ENCODE results near the gene ERC1.

The ERC1 gene

DNA sequence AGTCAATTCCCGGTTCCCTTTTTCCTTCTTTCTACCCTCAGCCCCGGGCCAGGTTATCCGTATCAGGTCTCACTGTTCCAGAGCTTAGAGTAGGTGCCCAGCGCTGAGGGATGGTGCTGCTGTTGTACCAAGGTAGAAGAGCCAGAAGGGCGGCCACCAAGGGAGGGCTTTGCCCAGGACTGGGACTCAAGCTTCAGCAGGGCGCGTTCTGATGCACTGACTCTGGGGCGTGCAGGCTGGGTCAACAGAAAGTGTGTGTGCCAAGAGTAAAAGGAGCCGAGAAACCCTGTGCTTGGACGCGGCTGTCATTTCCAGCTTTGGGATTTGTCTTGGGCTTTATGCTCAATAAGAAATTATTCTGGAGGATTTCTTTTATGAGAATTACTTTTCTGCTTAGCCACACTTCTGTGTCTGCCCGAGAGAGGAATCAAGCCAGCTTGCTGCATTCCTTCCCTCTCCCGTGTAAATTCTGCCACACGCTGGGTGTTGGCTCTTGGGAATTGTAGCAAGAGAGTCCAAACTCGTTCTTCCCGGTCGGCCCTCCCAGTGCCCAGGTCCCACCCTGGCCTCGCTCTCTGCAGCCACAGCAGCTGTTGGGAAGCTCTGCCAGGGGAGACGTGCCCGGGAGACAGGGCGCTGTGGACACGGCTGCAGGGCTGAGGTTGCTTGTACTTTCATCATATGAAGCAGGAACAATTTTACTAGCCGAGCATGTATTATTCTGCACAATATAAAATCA, 505.3 kb downstream of the ERC1 start:
- Mint-ChIP-seq H3K4me3 (no peak overlapping the region), H3K9me3 (no peaks in the 10 kb centered on the region), H3K27ac (no peak overlapping the region), H3K36me3 (ENCODE audit: low read depth) (peaks cover 4% of the 10 kb centered on the region), H3K4me1 (ENCODE audit: low read depth) (peaks cover 2% of the 10 kb centered on the region), H3K27me3 (ENCODE audit: low read depth) (no peaks in the 10 kb centered on the region)

DNA sequence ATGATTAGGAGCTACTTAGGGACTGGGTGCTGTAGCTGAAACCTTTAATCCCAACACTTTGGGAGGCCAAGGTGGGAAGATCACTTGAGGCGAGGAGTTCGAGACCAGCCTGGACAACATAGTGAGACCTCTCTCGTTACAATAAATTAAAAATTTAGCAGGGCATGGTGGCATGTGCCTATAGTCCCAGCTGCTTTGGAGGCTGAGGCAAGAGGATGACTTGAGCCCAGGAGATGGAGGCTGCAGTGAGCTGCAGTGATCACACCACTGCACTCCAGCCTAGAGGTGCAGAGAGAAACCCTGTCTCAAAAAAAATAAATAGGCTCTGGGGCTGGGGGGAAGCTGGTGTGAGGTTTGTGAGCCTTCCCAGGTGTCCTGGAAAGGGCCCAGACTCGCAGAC, 506.1 kb downstream of the ERC1 start:
- H3K36me3 Mint-ChIP-seq (ENCODE audit: low read depth) = peaks cover 4% of the 10 kb centered on the region

DNA sequence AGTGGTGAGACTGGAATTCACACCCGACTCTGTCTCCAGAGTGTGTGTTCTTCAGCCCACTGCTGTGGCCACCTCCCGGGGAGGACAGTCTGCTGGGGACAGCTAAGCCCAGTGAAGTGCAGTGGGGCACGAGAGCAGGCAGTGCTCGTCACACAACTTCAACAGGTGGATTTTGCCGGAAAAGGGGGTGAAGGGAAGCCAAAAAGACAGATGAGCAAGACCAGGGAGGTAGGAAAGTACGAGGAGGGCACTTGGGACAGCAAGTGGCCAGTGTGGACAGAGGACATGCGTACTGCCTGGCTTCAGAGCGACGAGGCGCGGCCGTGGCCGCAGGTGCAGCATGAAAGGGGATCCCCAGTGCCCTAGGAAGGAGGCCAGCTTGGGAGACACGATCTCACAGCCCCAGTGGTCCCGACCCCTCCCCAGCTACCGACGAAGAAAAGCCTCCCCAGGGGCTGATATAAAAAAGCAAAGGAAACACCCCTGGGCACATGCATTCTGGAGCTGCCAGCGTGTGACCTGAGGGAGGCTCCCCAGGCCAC, 507.2 kb downstream of the ERC1 start:
- H3K4me3 Mint-ChIP-seq = no peak overlapping the region
- no peak overlapping the region for H3K27ac Mint-ChIP-seq
- H3K9me3 Mint-ChIP-seq = no peaks in the 10 kb centered on the region
- peaks cover 5% of the 10 kb centered on the region for H3K27me3 Mint-ChIP-seq (ENCODE audit: low read depth)
- H3K36me3 Mint-ChIP-seq (ENCODE audit: low read depth) = peaks cover 4% of the 10 kb centered on the region
- peaks cover 2% of the 10 kb centered on the region for H3K4me1 Mint-ChIP-seq (ENCODE audit: low read depth)

More for the DNA sequence above, 506.1 kb downstream of the ERC1 start:
- Mint-ChIP-seq H3K4me1 (ENCODE audit: low read depth) (peaks cover 2% of the 10 kb centered on the region), H3K27ac (no peak overlapping the region), H3K27me3 (ENCODE audit: low read depth) (no peaks in the 10 kb centered on the region), H3K4me3 (no peak overlapping the region), H3K9me3 (no peaks in the 10 kb centered on the region)

DNA sequence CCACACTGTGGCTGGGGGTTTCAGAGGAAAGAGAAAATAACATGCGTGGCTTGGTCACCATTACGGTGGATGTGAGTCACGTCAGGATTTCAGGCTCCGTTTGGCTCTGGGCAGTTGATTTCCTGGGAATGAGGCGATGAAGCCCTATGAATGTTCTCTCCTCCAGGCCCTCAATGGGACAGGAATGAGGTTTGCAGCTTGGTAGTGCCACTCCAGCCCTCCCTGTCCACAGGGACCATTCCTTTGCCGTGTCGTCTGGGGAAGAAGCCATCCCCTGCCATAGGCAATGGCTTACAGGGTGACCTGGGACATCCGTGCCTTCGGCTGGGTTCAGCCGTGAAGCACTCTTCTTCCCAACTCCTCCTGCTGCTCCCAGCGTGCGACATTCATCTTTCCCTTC, 508.3 kb downstream of the ERC1 start:
- Mint-ChIP-seq H3K4me3 (no peak overlapping the region), H3K36me3 (ENCODE audit: low read depth) (no peaks in the 10 kb centered on the region), H3K9me3 (no peaks in the 10 kb centered on the region), H3K4me1 (ENCODE audit: low read depth) (peaks cover 4% of the 10 kb centered on the region), H3K27me3 (ENCODE audit: low read depth) (peaks cover 9% of the 10 kb centered on the region), H3K27ac (no peak overlapping the region)

DNA sequence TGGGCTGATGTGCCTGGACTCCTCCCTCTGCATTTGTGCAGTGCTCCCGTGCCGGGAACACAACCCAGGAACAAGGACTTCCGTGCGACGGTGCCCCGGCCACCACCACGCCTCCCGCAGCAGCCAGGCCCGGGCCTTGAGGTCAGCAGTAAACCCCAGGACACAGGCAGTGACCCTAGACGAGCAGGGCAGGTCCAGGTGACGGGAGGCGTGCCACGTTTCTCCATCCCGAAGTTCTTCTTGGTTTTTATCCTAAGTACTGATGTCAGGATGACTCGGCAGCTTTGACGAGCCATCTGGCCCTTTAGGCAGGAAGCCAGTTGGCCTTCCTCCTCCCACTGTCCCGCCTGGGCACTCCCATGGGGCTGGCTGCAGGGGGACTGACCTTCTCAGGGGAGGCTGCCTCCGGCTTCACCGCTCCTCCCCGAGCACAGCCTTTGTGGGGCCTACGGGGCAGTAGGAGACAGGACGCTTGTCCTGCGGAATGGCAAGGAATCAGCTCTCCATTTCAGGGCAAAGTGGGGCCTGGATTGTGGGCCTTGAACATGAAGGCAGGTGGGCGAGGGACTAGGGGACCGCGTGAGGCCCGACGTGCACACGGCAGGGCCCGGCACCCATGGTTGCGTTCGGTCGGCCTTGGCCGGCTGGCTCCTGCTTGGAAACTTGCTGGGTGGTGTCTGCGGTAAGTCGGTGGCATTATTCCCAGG, 509.2 kb downstream of the ERC1 start:
- Mint-ChIP-seq H3K4me3 (no peak overlapping the region), H3K9me3 (no peaks in the 10 kb centered on the region), H3K27me3 (ENCODE audit: low read depth) (peaks cover 16% of the 10 kb centered on the region), H3K36me3 (ENCODE audit: low read depth) (no peaks in the 10 kb centered on the region), H3K27ac (no peak overlapping the region), H3K4me1 (ENCODE audit: low read depth) (peaks cover 10% of the 10 kb centered on the region)

DNA sequence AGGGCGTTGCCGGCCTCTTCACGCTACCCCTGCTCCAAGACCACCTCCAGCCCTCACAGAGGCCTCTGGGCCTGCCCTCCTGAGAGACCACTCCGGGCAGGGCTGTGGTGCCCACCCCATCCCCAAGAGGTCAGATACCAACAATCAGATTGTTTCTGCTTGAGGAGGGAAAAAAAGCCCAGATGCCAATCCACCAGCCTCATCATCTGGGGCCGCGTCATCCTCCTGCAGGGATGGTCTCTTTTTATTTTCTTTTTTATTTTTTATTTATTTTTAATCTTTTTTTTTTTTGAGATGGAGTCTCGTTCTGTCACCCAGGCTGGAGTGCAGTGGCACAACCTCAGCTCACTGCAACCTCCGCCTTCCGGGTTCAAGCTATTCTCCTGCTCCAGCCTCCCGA, 510.0 kb downstream of the ERC1 start:
- Mint-ChIP-seq H3K4me3 (no peak overlapping the region), H3K36me3 (ENCODE audit: low read depth) (no peaks in the 10 kb centered on the region), H3K27ac (no peak overlapping the region), H3K9me3 (no peaks in the 10 kb centered on the region), H3K4me1 (ENCODE audit: low read depth) (peaks cover 10% of the 10 kb centered on the region), H3K27me3 (ENCODE audit: low read depth) (peaks cover 22% of the 10 kb centered on the region)

DNA sequence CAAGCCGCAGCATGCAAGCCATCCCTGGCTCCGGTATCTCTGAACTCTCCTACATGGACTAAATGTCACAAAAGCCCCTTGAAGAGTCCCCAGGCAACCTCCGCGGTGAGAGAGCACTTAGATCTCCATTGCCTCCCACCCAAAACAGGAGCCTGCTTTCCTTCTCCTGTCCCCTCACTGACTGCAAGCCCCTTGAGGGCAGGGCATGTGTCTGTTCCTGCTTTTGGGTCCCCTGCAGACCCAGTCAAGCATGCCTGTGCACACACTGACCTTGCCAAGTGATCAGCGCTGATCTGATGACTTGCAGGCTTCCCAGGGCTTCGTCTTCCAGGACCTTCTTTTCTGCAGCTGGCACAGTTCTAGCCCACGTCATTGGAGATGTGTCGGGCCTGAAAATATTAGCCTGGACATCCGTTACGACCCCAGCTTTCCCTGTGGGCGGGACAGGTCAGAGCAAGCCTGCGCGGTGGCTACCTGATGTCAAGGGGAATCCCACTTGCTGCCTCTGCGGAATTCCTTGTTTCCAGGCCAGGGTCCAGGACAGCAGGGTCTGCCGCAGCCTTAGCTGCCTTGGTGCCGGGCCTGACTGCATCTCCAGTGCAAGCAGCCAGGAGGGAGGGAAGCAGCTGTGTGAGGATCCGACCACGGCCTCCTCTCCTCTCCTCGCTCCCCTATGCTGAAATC, 510.8 kb downstream of the ERC1 start:
- Mint-ChIP-seq H3K4me1 (ENCODE audit: low read depth) (peaks cover 10% of the 10 kb centered on the region), H3K36me3 (ENCODE audit: low read depth) (no peaks in the 10 kb centered on the region), H3K4me3 (no peak overlapping the region), H3K27me3 (ENCODE audit: low read depth) (peaks cover 28% of the 10 kb centered on the region), H3K27ac (no peak overlapping the region), H3K9me3 (no peaks in the 10 kb centered on the region)

DNA sequence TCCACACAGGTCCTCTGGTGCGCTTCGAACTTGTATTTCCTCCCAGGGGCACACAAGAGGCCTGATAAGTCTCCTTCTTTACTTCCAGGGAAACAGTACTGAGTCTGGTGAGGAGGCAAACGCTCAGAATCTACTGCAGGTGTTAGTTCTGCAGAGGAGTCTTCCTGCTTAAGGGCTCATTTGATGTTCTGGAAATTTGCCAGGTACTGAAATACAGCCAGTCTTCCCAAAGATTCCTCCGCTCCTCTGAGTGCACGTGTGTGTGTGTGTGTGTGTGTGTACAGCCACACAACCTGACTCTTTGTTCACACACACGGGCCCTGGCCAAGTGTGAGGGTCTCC, 511.3 kb downstream of the ERC1 start:
- H3K36me3 Mint-ChIP-seq (ENCODE audit: low read depth) = no peaks in the 10 kb centered on the region
- peaks cover 10% of the 10 kb centered on the region for H3K4me1 Mint-ChIP-seq (ENCODE audit: low read depth)
- peaks cover 28% of the 10 kb centered on the region for H3K27me3 Mint-ChIP-seq (ENCODE audit: low read depth)
- H3K4me3 Mint-ChIP-seq = no peak overlapping the region
- no peaks in the 10 kb centered on the region for H3K9me3 Mint-ChIP-seq
- no peak overlapping the region for H3K27ac Mint-ChIP-seq

DNA sequence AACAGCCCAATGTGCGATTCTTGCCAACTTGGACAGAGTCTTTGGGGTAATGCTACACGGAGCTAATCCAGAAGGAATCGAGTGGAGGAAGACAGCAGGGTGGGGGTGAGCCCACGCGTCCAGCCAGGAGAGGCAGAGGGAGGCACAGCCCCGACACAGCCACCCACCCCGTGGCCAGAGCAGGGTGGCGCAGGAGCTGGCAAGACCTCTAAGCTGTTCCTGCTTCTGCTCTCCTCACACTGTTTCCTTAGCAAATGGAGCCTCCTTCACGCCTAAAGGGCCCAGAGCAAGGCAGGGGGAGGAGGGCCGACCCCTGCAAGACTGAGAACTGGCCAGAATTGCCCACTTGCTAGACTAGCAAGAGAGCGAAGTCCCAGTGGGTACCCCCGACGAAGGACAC, 511.8 kb downstream of the ERC1 start:
- no peak overlapping the region for H3K4me3 Mint-ChIP-seq

DNA sequence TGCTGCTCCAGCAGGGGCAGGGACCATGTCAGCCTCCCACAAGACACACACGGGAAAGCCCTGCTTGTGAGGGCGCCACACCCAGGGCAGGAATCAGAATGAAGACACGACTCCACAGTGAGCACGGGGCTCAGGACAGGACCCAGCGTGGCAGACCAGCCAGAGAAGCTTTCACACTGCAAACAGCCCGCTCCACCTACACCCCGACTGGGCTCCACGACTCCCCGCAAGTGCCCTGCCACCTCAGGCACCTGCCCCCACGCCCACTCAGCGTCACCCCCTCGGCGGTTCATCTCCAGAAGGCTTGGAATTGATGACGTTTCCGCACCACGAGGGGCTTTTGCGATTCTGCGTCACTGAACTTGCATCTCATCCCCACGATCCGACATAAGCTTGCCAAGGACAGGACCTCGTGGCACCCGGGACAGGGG, 512.3 kb downstream of the ERC1 start:
- no peak overlapping the region for H3K27ac Mint-ChIP-seq
- peaks cover 28% of the 10 kb centered on the region for H3K27me3 Mint-ChIP-seq (ENCODE audit: low read depth)
- no peaks in the 10 kb centered on the region for H3K36me3 Mint-ChIP-seq (ENCODE audit: low read depth)
- H3K4me1 Mint-ChIP-seq (ENCODE audit: low read depth) = peaks cover 10% of the 10 kb centered on the region
- no peaks in the 10 kb centered on the region for H3K9me3 Mint-ChIP-seq
- H3K4me3 Mint-ChIP-seq = no peak overlapping the region

More for the DNA sequence above, 511.8 kb downstream of the ERC1 start:
- H3K27ac Mint-ChIP-seq = no peak overlapping the region
- H3K27me3 Mint-ChIP-seq (ENCODE audit: low read depth) = peaks cover 28% of the 10 kb centered on the region
- peaks cover 10% of the 10 kb centered on the region for H3K4me1 Mint-ChIP-seq (ENCODE audit: low read depth)
- H3K36me3 Mint-ChIP-seq (ENCODE audit: low read depth) = no peaks in the 10 kb centered on the region
- no peaks in the 10 kb centered on the region for H3K9me3 Mint-ChIP-seq

DNA sequence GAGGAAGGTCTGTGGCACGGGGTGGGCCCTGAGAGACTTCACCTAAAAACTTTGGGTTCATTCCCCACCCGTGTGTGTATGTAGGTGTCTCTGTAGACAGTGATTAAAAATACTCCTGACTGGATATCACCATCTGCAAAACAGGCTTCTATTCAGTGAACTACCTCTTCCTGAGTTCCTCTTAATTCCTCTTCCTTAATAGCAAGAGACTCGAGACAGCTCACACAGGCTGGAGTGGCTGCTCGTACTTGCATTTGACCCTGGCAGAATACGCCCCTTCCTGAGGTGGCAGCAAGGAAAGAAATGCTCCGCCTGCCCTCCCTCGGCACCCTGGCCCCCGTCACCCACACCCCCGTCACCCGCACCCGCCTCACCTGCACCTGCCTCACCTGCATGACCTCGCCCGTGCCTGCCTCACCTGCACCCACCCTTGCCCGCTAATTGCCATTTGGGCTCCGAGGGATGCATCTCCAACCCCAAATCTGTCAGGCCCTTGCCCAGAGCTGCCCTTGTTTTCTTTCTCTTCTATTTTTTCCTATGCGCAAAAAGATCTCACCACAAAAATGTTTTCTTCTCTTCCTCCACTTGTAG, 513.4 kb downstream of the ERC1 start:
- Mint-ChIP-seq H3K27ac (no peak overlapping the region), H3K36me3 (ENCODE audit: low read depth) (no peaks in the 10 kb centered on the region), H3K27me3 (ENCODE audit: low read depth) (peaks cover 28% of the 10 kb centered on the region), H3K4me1 (ENCODE audit: low read depth) (peaks cover 10% of the 10 kb centered on the region), H3K4me3 (peak overlapping the region; percentile 76), H3K9me3 (no peaks in the 10 kb centered on the region)

DNA sequence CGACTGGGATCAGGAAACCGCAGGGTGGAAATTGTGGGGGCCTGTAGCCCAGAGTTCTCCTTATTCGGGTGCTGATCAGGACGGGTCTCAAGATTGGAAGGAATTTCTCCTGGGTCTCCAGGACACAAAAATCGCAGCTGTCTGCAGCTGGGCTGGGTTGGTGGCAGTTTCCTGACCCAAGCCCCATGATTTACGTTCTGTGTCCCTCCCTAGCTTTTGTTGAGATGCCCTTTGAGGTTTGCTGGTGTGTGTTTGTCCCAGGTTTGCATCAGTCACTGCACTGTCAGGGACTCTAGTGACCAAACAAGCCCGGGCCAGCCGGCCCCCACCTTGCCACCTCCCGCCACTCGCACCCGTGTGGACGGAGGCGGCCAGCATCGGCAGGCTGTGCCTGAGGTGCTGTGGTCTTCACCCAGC, 513.9 kb downstream of the ERC1 start:
- Mint-ChIP-seq H3K4me3 (peak overlapping the region; percentile 76), H3K9me3 (no peaks in the 10 kb centered on the region), H3K36me3 (ENCODE audit: low read depth) (no peaks in the 10 kb centered on the region), H3K4me1 (ENCODE audit: low read depth) (peaks cover 10% of the 10 kb centered on the region), H3K27ac (no peak overlapping the region), H3K27me3 (ENCODE audit: low read depth) (peaks cover 28% of the 10 kb centered on the region)

DNA sequence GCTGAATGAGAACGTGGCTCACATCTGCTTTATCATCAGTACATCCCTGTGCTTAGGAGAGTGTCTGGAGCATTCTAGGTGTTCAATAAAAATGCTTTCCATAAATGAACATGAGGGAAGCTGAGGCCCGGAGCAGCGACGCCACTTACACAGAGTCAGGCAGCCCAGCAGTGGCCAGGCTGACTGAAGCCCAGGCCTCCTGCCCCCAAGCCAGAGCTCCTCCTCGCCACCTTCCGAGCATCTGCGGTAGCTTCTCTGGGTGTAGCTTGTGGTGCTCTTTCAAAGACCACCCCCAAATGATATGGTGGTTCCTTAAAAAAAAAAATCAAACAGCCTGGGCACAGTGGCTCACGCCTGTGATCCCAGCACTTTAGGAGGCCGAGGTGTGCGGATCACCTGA, 514.6 kb downstream of the ERC1 start:
- Mint-ChIP-seq H3K27ac (no peak overlapping the region), H3K27me3 (ENCODE audit: low read depth) (peaks cover 32% of the 10 kb centered on the region), H3K36me3 (ENCODE audit: low read depth) (no peaks in the 10 kb centered on the region), H3K4me1 (ENCODE audit: low read depth) (peaks cover 10% of the 10 kb centered on the region), H3K9me3 (no peaks in the 10 kb centered on the region), H3K4me3 (no peak overlapping the region)

DNA sequence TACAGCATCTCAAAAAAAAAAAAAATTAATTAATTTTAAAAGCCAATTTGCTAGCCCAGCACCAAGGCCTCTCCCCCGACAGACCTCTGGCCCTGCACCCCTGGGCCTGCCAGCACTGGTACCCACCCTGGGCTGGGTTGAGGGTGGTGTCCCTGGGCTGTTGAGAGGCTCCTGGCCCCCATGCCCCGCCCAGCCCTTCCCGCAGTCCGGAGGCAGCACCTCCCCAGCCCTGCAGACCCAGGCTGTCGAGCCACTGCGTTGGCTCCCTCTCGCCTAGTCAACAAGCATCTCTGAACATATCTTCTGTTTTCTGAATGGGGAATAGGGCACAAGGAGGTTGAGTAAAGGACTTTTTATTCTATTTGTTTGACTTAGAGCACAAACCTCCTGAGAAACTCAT, 516.3 kb downstream of the ERC1 start:
- H3K9me3 Mint-ChIP-seq = no peaks in the 10 kb centered on the region
- H3K27ac Mint-ChIP-seq = no peak overlapping the region
- peaks cover 12% of the 10 kb centered on the region for H3K4me1 Mint-ChIP-seq (ENCODE audit: low read depth)
- no peak overlapping the region for H3K4me3 Mint-ChIP-seq
- peaks cover 41% of the 10 kb centered on the region for H3K27me3 Mint-ChIP-seq (ENCODE audit: low read depth)
- H3K36me3 Mint-ChIP-seq (ENCODE audit: low read depth) = no peaks in the 10 kb centered on the region

All from T-helper 1 cell treated with Interleukin-12 subunit alpha and Interleukin-12 subunit beta and Interleukin-4 antibody, amounts not matched to agents 30 μg/mL and 1 μg/mL, for 36 hours (primary cell).